K562 (cell line): ENCODE measurements around the gene C16orf96. TPM values are rescaled to one million over a fixed set of nuclear protein-coding genes. Genes with fewer than 3 reads are reported as not detected.

Experiments used
- ATAC-seq: fragments of 200-7000 bp; cut with Tn5 transposase; 3 replicates; pipeline ENCODE4 v1.9.1; 2020; ENCODE audit warnings: moderate library complexity
- BruUV-seq: library from RNA; stranded (reverse); fragments of 400-500 nt; replicated peaks from 2 replicates; lab custom pipeline; 2021; lab: Mats Ljungman, UMichigan
- CTCF ChIA-PET: fragments of 300-600 bp; formaldehyde crosslinking; extraction: SDS; loops from one replicate; lab custom pipeline; 2021; ENCODE audit warnings: low intra/inter-chr PET ratio; lab: Yijun Ruan, JAX
- POLR2A ChIA-PET: fragments of 300-600, 350-650 bp; sonication (Branson Sonifier 250); formaldehyde crosslinking; extraction: SDS; loops from one replicate; lab custom pipeline; 2021; ENCODE audit warnings: antibody characterized with exemption, inconsistent platforms; lab: Yijun Ruan, JAX
- DNase-seq, 4 experiments: peaks; one replicate each; pipeline versions ENCODE4 v3.0.0 to v3.0.0-alpha.2; 2011 to 2018; ENCODE audit warnings: low spot score in 3 of 4, mixed read lengths in 3 of 4; ENCODE audit errors: extremely low read depth in 1 of 4
- FAIRE-seq: peaks from 2 replicates; lab custom pipeline; 2011; peaks lifted over from hg19 to GRCh38; lab: Jason Lieb, UNC
- H2AFZ ChIP-seq: 2 replicates; pipeline ENCODE4 v1.6.0; 2011; ENCODE audit warnings: low read depth, low read length, control low read depth, inconsistent platforms
- H3K27ac ChIP-seq: fragments of 200-600 bp; 3 replicates; pipeline ENCODE4 v1.8.0; 2011; ENCODE audit warnings: low read depth, mild to moderate bottlenecking, control low read depth, inconsistent platforms, low read length, moderate library complexity, mixed read lengths; ENCODE audit errors: extremely low read depth
- H3K27me3 ChIP-seq, 2 experiments: fragments of 300-600 bp in 1 of 2; 2 replicates in 1 of 2; 3 replicates in 1 of 2; pipeline versions ENCODE4 v1.6.0 to v1.8.0; 2011; ENCODE audit warnings: inconsistent platforms in 2 of 2, low read length in 2 of 2, mild to moderate bottlenecking in 1 of 2, mixed read lengths in 1 of 2, moderate library complexity in 1 of 2; ENCODE audit not compliant: control insufficient read depth in 2 of 2, insufficient read depth in 2 of 2
- H3K36me3 ChIP-seq: fragments of 300-600 bp; 3 replicates; pipeline ENCODE4 v1.8.0; 2011; ENCODE audit warnings: mild to moderate bottlenecking, low read length, inconsistent platforms; ENCODE audit not compliant: control insufficient read depth, insufficient read depth
- H3K4me1 ChIP-seq, 2 experiments: fragments of 200-600 bp in 1 of 2; replicated peaks in 1 of 2; 2 replicates in 1 of 2; 3 replicates in 1 of 2; pipeline versions ENCODE4 v1.5.1 to v1.8.0; 2011; ENCODE audit warnings: inconsistent platforms in 2 of 2, low read length in 2 of 2, mild to moderate bottlenecking in 1 of 2, mixed read lengths in 1 of 2, moderate library complexity in 1 of 2; ENCODE audit not compliant: control insufficient read depth in 2 of 2, insufficient read depth in 2 of 2
- H3K4me2 ChIP-seq: 2 replicates; pipeline ENCODE4 v1.6.1; 2011; ENCODE audit warnings: low read length, control low read depth, inconsistent platforms, mixed read lengths; ENCODE audit not compliant: insufficient read depth
- H3K4me3 ChIP-seq: fragments of 200-600 bp; sonication (generic), shearing (Covaris generic); 2 replicates; pipeline ENCODE4 v1.5.1; 2016; ENCODE audit warnings: control low read depth, inconsistent platforms
- H3K79me2 ChIP-seq: fragments of 200-600 bp; 3 replicates; pipeline ENCODE4 v1.8.0; 2011; ENCODE audit warnings: low read length, inconsistent platforms; ENCODE audit not compliant: control insufficient read depth, insufficient read depth
- H3K9ac ChIP-seq, 2 experiments: 2 replicates each; pipeline versions ENCODE4 v1.6.0 to v1.6.1; 2011; ENCODE audit warnings: low read depth in 2 of 2, low read length in 2 of 2, control low read depth in 1 of 2, inconsistent platforms in 1 of 2, mild to moderate bottlenecking in 1 of 2, mixed read lengths in 1 of 2; ENCODE audit not compliant: insufficient read depth in 1 of 2
- H3K9me1 ChIP-seq: one replicate; pipeline ENCODE4 v1.6.0; 2011; ENCODE audit warnings: inconsistent platforms, mild to moderate bottlenecking, low read length, moderate library complexity; ENCODE audit not compliant: control insufficient read depth, insufficient read depth
- H3K9me3 ChIP-seq: replicated peaks from 2 replicates; pipeline ENCODE4 v1.5.1; 2011; ENCODE audit warnings: low read depth, low read length, inconsistent platforms; ENCODE audit not compliant: control insufficient read depth, insufficient read depth
- H4K20me1 ChIP-seq: replicated peaks from 2 replicates; pipeline ENCODE4 v1.6.1; 2011; ENCODE audit warnings: low read length, inconsistent platforms, mixed read lengths; ENCODE audit not compliant: control insufficient read depth, insufficient read depth
- HNRNPUL1 ChIP-seq: fragments of 200-400 bp; formaldehyde crosslinking; IDR thresholded peaks from 2 replicates; pipeline ENCODE4 v1.6.1; 2017; ENCODE audit warnings: low read length
- PYGO2 ChIP-seq: fragments of 450-650 bp; IDR thresholded peaks from 2 replicates; pipeline ENCODE4 v1.6.1; 2016; ENCODE audit warnings: mild to moderate bottlenecking, missing genetic modification characterization, moderate library complexity, missing compliant biosample characterization
- RBM34 ChIP-seq: fragments of 200-400 bp; formaldehyde crosslinking; IDR thresholded peaks from 2 replicates; pipeline ENCODE4 v1.6.1; 2018; ENCODE audit warnings: low read length, borderline replicate concordance; ENCODE audit not compliant: insufficient read depth
- RHOXF2B ChIP-seq: fragments of 250-450 bp; sonication (Bioruptor Pico); conservative IDR thresholded peaks from 2 replicates; pipeline ENCODE4 v1.5.1; 2021
- SETDB1 ChIP-seq: IDR thresholded peaks from one replicate; pipeline ENCODE4 v1.6.1; 2012; ENCODE audit warnings: low read length, control low read depth, inconsistent platforms
- WGBS: fragments of 100-300 bp; shearing (Covaris generic); methylation state at CpG from one replicate; pipeline ENCODE4 v1.1.6; 2016; ENCODE audit warnings: low coverage, mixed read lengths; ENCODE audit not compliant: insufficient coverage; ENCODE audit errors: missing lambda C conversion rate; 5-methylcytosine and 5-hydroxymethylcytosine counted together
- in situ Hi-C: fragments of 300-500 bp; cut with MboI; formaldehyde crosslinking; loops from 4 replicates; pipeline ENCODE4 v1.15.0; 2018; ENCODE audit warnings: inconsistent platforms, mixed read lengths
- intact Hi-C: fragments of 100-400 bp; cut with micrococcal nuclease; formaldehyde crosslinking; loops from 2 replicates; pipeline ENCODE4 v1.14.2; 2022
- polyA plus RNA-seq, 8 experiments: library from polyadenylated mRNA; depleted of rRNA in 4 of 8; stranded (reverse) in 5 of 8; unstranded in 3 of 8; fragments of >200 nt; fragmentation: Nextera tagmentation in 2 of 8; fragmentation: Illumina TruSeq in 1 of 8; extraction: Ambion mirVana in 2 of 8; extraction: Trizol in 1 of 8; gene quantifications; 2 replicates each; pipeline versions ENCODE4 v1.2.1 to v1.2.3, GENCODE V29; 2011 to 2014; ENCODE audit warnings: inconsistent platforms in 1 of 8, missing spikeins in 1 of 8
- total RNA-seq, 7 experiments: library from RNA; depleted of rRNA in 6 of 7; stranded (reverse); fragments of >200 nt in 6 of 7; fragmentation: Illumina TruSeq in 2 of 7; extraction: Trizol in 2 of 7; gene quantifications; 2 replicates each; pipeline versions ENCODE4 v1.2.1 to v1.2.3, GENCODE V29; 2011 to 2021; ENCODE audit warnings: low replicate concordance in 1 of 7
- TF ChIP-seq, protein P1 (sequence below), 2 experiments: IDR thresholded peaks; 2 replicates each; pipeline ENCODE4 v1.6.1; 2012; ENCODE audit warnings: improper control_type of control experiment in 2 of 2, low read depth in 2 of 2, low read length in 2 of 2, borderline replicate concordance in 1 of 2
- TF ChIP-seq, protein P2 (sequence below), 2 experiments: fragments of 450-650 bp; conservative IDR thresholded peaks; 2 replicates each; pipeline ENCODE4 v1.6.1; 2017; ENCODE audit warnings: mild to moderate bottlenecking in 2 of 2, moderate library complexity in 2 of 2
- TF ChIP-seq, protein P3 (sequence below): fragments of 150-350 bp; conservative IDR thresholded peaks from 2 replicates; pipeline ENCODE4 v1.6.1; 2014; ENCODE audit warnings: low read length

The C16orf96 gene
- total and polyA plus RNA-seq, 9 of the 15 experiments (the other 6 are each of a cell fraction or from before 2014, with no cell fraction given), result not detected

DNA sequence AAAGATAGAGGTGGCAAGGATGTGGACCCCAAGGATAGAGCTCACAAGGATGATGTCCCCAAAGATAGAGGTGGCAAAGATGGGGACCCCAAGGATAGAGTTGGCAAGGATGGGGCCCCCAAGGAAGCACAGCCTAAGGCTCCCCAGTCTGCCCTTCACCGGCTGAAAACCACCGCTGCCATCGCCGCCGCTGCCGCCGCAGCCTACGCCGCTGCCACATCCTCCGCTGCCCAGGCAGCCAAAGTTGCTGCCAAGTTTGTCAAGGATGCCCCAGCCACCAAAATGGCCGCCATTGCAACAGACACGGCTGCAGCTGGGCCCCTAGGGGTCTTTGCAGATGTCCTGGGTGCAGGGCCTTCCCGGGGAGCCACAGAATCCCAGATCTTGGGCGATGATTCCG is 19.9 kb downstream of the C16orf96 start:
- CTCF ChIA-PET, result no interaction called here
- no TSS peak for BruUV-seq
- no peak overlapping the region for H3K27ac ChIP-seq

More for the DNA sequence above, 19.9 kb downstream of the C16orf96 start:
- TF ChIP-seq RBM34 (no peak), SETDB1 (no peak), PYGO2 (tag) (no peak), HNRNPUL1 (no peak), RHOXF2B (no peak)
- TF ChIP-seq, protein P1, sequence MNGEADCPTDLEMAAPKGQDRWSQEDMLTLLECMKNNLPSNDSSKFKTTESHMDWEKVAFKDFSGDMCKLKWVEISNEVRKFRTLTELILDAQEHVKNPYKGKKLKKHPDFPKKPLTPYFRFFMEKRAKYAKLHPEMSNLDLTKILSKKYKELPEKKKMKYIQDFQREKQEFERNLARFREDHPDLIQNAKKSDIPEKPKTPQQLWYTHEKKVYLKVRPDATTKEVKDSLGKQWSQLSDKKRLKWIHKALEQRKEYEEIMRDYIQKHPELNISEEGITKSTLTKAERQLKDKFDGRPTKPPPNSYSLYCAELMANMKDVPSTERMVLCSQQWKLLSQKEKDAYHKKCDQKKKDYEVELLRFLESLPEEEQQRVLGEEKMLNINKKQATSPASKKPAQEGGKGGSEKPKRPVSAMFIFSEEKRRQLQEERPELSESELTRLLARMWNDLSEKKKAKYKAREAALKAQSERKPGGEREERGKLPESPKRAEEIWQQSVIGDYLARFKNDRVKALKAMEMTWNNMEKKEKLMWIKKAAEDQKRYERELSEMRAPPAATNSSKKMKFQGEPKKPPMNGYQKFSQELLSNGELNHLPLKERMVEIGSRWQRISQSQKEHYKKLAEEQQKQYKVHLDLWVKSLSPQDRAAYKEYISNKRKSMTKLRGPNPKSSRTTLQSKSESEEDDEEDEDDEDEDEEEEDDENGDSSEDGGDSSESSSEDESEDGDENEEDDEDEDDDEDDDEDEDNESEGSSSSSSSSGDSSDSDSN (IDR thresholded peaks at IDR 0.05; ENCODE audit: borderline replicate concordance in 1 of 2, low read depth in 2 of 2, low read length in 2 of 2), result no peak
- TF ChIP-seq, protein P2, sequence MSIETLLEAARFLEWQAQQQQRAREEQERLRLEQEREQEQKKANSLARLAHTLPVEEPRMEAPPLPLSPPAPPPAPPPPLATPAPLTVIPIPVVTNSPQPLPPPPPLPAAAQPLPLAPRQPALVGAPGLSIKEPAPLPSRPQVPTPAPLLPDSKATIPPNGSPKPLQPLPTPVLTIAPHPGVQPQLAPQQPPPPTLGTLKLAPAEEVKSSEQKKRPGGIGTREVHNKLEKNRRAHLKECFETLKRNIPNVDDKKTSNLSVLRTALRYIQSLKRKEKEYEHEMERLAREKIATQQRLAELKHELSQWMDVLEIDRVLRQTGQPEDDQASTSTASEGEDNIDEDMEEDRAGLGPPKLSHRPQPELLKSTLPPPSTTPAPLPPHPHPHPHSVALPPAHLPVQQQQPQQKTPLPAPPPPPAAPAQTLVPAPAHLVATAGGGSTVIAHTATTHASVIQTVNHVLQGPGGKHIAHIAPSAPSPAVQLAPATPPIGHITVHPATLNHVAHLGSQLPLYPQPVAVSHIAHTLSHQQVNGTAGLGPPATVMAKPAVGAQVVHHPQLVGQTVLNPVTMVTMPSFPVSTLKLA (conservative IDR thresholded peaks at IDR 0.05), result no peak
- TF ChIP-seq, protein P3, sequence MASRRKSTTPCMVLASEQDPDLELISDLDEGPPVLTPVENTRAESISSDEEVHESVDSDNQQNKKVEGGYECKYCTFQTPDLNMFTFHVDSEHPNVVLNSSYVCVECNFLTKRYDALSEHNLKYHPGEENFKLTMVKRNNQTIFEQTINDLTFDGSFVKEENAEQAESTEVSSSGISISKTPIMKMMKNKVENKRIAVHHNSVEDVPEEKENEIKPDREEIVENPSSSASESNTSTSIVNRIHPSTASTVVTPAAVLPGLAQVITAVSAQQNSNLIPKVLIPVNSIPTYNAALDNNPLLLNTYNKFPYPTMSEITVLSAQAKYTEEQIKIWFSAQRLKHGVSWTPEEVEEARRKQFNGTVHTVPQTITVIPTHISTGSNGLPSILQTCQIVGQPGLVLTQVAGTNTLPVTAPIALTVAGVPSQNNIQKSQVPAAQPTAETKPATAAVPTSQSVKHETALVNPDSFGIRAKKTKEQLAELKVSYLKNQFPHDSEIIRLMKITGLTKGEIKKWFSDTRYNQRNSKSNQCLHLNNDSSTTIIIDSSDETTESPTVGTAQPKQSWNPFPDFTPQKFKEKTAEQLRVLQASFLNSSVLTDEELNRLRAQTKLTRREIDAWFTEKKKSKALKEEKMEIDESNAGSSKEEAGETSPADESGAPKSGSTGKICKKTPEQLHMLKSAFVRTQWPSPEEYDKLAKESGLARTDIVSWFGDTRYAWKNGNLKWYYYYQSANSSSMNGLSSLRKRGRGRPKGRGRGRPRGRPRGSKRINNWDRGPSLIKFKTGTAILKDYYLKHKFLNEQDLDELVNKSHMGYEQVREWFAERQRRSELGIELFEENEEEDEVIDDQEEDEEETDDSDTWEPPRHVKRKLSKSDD, result no peak
- Histone ChIP-seq H3K9me3 (no peaks in the 10 kb centered on the region), H3K79me2 (no peaks in the 10 kb centered on the region), H3K4me2 (no peak overlapping the region), H3K4me3 (no peak overlapping the region), H3K27me3 (peaks cover 16 to 58% of the 10 kb centered on the region in 2 experiments; a peak in 4 of 5 replicates), H3K36me3 (no peaks in the 10 kb centered on the region), H2AFZ (no peak overlapping the region), H3K9ac (no peak overlapping the region), H3K4me1 (peaks cover 0 to 3% of the 10 kb centered on the region in 2 experiments; a peak in 1 of 5 replicates), H4K20me1 (no peaks in the 10 kb centered on the region), H3K9me1 (no peaks in the 10 kb centered on the region)
- intact Hi-C loops (no loop called here), in situ Hi-C loops (no loop called here)
- POLR2A ChIA-PET, result no interaction called here
- DNase-seq (no peak), FAIRE-seq (no peak), ATAC-seq (no peak)
- 57% methylated on average over 15 of the region's 15 CpGs for WGBS
